DMS153 treated with DMSO at 0.1 percent for 48 hours (cell line): Measurements from ENCODE around the gene UBE2G2.

Source experiments
- DNase-seq: peaks from one replicate; lab custom pipeline; 2025; ENCODE audit not compliant: unreplicated experiment; lab: John Stamatoyannopoulos, UW

The UBE2G2 gene, protein sequence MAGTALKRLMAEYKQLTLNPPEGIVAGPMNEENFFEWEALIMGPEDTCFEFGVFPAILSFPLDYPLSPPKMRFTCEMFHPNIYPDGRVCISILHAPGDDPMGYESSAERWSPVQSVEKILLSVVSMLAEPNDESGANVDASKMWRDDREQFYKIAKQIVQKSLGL

GRCh38 chr21:44801468-44802395 is at the start of gene UBE2G2:
TSS of gene UBE2G2 (minus strand) at chr21:44801820. CDS start at chr21:44801748, 72 bp downstream.
- peak; percentile 59 for DNase-seq

- DNase-seq: no peak
Observed at GRCh38 chr21:44850905-44851657, 49.5 kb upstream of the UBE2G2 start.

DNA sequence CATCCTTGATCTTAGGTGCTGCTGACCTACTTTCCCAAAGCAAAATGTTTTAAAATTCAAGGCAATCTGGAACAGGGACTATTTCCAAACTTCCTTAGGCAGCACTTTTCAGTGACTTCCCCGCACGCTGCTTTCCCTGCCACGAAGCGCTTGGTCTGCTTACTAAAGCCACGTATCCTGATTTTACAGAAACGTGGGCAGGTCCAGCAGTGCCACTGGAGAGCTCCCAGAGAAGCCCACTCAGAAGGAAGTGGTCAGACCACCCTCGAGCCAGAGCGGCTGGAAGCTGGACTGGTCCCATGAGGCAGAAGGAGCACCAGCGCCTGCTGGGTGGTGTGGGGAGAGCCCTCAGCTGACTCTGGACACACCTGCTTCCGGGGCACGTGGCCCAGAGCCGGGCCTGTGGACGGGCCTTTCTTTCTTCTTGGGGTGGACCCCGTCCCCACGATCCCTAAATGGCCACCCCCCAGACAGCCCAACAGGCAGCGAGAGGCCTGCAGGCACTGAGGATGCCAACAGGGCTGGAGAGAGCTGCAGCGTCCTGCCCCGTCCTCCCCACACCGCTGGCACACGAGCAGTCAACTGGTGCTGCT is 48.7 kb upstream of the UBE2G2 start:
- no peak for DNase-seq

GRCh38 chr21:44849616-44850130 is 48.1 kb upstream of the UBE2G2 start:
- DNase-seq: no peak

DNA sequence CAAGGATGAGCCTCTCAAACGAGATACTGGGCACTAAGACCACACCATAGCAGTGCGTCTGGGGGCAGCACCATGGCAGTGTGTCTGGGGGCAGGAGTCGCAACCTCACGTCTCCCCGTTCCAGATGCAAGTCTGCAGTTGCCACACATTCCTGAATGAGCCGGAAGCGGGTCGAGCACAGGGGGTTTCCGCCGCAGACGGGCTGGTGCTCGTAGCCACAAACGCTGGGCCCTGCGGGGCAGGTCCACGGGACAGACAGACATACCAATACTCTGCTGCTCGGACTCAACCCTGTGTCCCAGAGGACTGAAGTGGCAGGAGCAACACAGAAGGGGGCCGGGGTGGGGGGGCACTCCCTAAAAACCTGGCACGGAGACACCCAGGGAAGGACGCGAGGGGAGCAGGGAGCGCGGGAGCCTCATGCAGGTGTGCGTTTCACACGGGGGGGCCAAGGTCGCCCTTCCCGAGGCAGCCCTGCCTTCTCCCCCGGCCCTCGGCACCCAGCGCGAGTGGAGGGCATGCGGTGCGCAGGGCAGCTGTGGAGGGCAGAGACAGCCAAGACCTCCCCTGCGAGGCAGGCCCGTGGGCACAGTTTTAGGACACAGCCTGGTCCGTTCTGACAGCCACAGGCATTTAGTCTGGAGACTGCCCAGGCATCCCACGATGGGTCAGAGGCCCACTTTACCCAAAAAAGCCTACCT is 47.4 kb upstream of the UBE2G2 start:
- DNase-seq: no peak

DNA sequence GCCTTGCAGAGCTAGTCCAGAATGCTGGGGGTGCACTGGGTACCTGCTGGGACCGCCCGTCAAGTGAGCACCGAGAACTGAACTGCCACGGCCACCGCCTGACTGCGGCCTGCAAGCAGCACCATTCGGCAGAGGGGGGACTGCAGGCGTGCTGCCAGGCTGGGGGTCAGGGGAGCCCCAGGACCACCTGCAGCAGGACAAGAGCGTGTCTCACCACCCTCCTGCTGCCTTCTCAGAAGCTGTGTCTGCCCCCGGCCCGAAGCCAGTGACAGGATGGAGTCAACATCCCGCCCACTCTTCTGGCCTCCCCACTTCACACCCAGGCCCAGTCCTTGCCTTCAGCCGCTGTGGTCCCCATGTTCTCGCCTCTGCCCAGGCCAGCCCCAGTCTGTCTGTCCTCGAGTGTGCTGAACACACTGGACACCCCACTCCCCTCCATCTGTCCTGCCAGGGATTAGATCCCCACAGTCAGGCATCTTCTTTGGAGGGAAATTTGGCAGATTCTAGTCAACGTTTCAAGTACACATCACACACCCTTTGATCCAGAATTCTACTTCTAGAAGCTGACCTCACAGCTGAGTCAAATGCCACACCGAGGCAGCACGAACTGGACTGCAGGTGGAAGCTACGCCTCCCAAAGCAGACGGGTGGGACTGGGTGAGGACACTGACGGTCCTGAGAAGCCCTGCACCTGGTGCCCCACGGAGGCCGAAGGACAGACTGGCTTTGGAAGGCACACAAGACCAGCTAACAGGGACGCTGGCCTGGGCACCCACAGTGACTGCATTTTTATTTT is 45.8 kb upstream of the UBE2G2 start:
- no peak for DNase-seq

DNA sequence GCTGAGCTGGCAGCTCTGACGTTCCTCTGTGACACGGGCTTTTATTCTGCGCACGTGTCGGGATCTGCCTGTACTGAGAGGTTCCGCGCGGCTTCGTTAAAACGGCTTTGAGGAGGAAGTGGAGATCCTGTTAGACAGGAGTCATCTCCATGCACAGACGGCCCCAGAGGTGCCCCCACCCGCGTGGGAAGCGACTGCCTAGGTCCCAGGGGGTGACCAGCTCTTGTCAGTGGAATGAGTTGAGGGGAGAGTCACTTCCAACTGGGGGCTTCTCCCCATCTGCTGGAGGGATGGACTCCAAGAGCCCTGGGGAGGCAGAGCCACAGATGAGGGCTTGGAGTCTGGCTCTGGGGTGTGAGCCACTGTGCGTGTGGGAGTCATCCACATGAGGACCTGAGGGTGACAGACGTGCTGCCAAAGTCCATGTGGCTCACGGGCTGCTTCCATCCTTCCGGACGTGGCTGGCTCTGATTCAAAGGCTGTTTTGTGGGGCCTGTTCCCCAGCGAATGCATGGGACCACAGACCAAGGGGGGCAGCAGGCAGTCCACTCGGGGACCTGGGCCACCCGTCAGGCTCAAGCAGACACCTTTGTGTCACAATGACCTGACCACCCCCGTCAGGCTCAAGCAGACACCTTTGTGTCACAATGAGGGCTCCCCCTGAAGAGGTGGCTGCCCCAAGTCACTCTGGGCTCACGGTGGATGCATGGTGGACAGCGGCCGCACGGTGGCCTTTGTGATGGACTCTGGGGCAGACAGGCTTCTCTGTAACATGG is 45.1 kb upstream of the UBE2G2 start:
- no peak for DNase-seq

DNA sequence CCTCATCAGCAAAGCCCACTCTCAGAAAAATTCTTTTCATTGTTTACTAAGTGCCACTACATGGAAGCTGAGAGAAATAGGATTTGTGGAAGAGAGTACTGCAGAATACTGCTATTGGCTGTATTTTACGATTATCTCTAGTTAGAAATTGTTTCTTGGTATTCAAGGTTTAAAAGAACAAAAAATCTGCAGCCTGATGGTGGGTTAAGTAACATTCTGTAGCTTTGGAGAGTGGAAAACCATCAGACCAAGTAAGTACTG is 44.5 kb upstream of the UBE2G2 start:
- DNase-seq: no peak

GRCh38 chr21:44845418-44846223 is 44.0 kb upstream of the UBE2G2 start:
- DNase-seq: peak; percentile 55

GRCh38 chr21:44844256-44844655 is 42.6 kb upstream of the UBE2G2 start:
- no peak for DNase-seq

GRCh38 chr21:44842721-44843445 is 41.3 kb upstream of the UBE2G2 start:
- DNase-seq: no peak

GRCh38 chr21:44842087-44842486 is 40.5 kb upstream of the UBE2G2 start:
- DNase-seq: no peak

DNA sequence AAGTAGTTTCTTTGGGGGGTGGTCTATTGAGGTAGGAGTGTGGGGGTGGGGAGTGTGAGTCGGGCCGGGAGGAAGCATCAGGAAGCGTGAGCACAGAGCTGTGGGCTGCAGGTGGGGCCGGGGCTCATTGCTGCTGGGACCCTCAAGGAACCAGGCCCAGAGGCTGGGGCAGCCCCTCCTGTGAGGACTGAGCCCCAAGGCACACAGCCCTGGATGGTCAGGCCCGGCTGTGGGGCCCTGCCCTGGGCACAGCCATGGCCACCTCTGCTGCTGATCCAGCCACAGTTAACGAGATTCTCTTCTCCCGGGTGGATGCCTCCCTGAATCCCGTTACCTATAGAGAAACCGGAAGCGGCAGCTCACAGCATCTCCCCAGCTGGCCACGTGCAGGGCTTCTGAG is 39.2 kb upstream of the UBE2G2 start:
- no peak for DNase-seq

GRCh38 chr21:44838951-44839350 is 37.3 kb upstream of the UBE2G2 start:
- no peak for DNase-seq

DNA sequence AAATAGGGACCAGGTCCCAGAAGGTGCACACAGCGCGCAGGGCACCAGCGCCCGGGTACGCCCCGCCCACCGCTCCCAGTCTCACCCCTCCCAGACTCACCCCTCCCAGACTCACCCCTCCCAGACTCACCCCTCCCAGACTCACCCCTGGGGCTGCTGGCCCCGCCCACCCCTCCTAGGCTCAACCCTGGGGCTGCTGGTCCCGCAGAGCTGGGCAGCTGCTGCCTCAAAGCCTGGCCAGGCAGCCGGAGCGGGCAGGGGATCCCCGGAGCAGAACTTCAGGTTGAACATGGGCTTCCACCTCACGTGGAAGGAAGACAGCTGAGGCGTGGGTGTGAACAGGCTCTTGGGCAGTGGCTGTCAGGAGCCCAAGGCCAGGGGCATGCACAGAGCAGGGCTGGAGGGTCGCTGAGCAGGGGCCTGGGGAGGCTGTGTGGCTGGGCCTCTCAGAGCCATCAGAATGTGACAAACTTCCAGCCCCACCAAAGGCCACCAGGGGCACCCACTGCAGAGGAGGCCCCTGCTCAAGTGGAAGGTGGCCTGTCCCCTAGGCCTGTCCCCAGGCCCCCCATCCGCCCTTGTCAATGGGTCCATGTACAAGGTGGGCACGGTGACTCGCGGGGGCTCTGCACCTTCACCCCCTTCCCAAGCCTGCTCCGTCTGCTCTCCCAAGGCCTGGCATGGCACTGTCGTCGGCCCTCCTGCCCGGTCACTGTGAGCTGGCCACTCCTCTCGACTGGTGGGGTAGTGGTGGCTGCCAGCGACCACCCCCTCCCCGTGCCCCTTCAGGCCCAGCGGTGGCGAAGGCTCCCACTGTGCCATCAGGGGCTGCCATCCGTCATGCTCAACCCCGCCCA is 36.6 kb upstream of the UBE2G2 start:
- no peak for DNase-seq

DNA sequence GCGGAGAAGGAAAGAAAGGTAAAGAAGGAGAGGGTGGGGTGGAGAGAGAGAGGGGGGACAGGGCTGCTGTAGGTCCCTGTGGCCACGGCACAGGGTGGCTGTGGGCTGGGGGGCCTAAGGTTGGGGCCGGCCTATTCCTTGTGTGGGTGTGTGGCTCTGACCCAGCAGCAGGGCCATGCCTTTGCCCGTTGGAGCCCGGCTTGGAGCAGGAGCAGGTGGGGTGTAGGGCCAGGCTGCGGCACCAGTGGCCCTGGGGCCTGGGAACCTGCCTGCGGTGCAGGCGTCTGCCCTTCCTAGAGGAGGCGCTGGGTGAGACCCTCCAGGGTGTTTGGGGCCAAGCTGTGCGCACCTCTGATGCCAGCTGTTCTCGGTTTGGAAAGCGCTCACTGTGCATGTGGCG is 35.9 kb upstream of the UBE2G2 start:
- DNase-seq: no peak
